ENCODE data around the gene SLC12A5.
"Not testable (repeated sequence)": the region's sequence is repeated elsewhere in the genome, so short reads cannot be mapped to it uniquely, and the experiment has no call there.

The SLC12A5 gene

GRCh38 chr20:46028772-46029371 is at the start of gene SLC12A5:
Gene SLC12A5, plus strand, starts transcription at chr20:46029215. Its CDS starts 130 bp downstream, at chr20:46029345.
- no peak for DNase-seq (ENCODE audit: low spot score)

DNA sequence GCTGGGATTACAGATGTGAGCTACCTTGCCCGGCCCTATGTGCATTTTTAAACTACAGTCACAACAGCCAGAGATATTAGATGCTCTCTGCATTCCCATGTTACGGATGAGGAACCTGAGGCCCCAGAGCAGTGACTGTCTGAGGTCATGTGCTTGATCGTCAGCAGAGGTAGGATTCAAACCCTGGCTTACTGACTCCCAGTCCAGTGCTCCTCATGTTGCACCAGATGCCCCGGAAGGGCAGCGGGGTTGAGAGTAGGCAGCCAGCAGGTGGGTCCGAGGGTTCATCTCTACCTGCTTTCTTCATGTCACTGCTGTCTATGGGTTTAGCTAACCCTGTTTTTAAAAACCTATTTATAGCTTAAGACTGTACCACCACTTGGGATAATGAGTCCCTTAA is 47.8 kb upstream of the SLC12A5 start:
- no peak for DNase-seq (ENCODE audit: low spot score)

- no peak for DNase-seq (ENCODE audit: low spot score)
Measured at GRCh38 chr20:45983279-45983743, 45.7 kb upstream of the SLC12A5 start.

DNA sequence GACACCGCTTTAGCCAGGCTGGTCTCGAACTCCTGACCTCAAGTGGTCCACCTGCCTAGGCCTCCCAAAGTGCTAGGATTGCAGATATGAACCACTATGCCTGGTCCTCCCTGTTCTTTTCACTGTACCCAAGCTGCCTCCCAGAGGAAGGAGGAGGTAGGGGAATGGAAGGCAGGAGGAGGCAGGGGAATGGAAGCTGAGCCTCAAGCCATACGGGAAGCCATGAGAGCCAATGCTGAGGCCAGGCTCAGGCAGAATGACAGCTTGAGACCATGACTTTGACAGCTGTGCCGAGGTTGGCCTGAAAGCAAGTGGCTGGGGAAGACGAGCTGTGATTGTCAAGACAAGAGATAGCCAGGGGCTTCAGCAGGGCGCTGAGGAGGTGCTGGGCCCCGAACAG is 43.4 kb upstream of the SLC12A5 start:
- DNase-seq (ENCODE audit: low spot score), result no peak

DNA sequence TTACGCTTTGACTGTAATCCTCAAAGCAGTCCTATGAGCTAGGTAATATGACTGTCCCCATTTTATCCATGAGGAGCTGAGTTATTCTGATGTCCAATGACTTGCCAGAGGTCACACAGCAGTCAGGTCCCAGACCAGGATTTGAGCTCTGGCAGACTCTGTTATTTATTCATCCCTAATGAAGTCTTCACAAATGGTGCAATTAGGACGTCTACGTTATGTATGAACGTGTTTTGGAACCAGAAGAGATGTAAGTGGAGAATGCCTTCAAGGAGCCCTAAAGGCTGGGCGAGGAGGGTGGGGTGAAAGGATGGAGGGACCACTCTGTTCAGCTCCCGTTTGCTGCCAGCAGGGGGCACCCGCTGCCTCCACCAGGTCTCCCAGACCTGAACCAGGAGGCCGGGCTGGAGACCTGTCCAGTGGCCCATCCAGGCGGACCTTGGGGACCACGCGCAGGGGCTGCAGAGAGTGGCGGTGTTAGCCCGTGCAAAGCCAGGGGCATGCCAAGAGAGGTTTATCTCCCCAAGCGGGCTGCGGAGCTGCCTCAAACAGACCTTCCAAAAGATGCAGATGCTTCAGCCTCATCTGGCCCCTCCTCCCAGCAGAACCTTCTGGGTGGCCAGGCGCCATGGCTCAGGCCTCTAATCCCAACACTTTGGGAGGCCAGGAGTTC is 41.8 kb upstream of the SLC12A5 start:
- peak; percentile 87 for DNase-seq (ENCODE audit: low spot score)

DNA sequence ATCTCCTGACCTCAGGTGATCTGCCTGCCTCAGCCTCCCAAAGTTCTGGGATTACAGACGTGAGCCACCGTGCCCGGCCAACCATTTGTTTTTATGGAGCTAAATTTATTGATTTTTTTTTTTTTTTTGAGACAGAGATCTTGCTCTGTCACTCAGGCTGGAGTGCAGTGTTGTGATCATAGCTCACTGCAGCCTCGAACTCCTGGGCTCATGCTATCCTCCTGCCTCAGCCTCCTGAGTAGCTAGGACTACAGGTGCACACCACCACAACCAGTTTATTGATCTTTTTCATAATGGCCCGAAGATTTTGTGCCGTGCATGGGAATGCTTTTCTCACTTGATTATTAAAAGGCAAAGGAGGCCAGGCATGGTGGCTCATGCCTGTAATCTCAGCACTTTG is 40.2 kb upstream of the SLC12A5 start:
- DNase-seq (ENCODE audit: low spot score), result not testable (repeated sequence)

GRCh38 chr20:45991616-45992015 is 37.4 kb upstream of the SLC12A5 start:
- DNase-seq (ENCODE audit: low spot score), result no peak

DNA sequence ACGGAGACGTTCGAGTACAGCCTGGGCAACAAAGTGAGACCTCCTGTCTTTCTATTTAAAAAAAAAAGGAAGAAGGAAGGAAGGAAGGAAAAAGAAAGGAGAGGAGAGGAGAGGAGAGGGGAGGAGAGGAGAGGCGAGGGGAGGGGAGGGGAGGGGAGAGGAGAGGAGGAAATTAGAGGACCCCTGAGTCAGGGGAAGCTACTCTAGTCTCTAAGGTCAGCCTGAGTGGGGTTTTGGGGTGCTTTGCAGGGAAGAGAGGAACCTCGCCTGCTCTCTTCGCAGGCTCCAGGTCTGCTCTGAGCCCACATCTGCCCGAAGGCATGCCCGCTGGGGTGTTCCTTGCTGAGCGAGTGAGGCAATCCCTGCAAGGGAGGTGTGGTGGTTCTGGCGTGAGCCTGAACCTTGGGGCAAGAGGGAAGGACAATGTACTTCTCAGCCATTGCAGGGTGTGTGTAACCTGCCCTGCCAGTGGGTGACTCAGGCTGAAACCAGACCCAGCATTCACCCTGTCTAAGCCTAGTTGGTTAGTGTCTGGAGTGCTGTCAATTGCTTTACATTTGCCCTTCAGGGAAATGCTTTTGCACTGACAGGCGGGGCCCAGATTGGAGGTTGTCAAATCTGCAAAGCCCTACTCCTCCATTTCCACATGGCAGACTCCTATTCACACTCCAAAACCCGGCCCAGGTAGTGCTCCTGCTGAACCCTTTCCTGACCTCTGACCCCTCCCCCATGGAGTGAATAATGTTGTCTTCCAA is 35.6 kb upstream of the SLC12A5 start:
- DNase-seq (ENCODE audit: low spot score), result no peak

DNA sequence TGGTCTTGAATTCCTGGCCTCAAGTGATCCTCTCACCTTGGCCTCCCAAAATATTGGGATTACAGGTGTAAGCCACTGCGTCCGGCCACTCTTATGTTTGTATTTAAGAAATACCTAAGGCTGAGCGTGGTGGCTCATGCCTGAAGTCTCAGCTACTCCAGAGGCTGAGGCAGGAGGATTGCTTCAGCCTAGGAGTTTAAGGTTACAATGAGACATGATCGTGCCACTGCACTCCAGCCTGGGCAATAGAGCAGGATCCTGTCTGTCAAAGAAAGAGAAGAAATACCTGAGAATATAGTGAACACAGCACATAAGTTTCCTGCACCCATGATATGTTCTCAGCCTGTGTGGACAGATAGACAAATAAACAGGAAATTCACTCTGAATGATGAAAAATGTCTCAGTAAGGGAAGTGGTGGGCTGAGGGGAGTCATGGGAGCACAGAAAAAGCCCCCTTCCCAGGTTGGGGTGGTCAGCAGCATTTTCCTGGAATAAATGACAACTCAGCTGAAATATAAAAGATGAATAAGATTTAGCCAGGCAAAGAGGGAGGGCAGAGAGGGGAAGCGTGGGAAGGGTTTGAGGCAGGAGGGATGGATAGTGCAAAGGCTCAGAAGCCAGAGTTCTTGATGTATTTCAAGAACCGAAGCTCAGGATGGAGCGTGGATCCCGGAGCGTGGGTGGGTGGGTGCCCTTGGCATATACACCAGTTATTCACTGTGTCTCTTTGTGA is 34.1 kb upstream of the SLC12A5 start:
- DNase-seq (ENCODE audit: low spot score), result no peak

DNA sequence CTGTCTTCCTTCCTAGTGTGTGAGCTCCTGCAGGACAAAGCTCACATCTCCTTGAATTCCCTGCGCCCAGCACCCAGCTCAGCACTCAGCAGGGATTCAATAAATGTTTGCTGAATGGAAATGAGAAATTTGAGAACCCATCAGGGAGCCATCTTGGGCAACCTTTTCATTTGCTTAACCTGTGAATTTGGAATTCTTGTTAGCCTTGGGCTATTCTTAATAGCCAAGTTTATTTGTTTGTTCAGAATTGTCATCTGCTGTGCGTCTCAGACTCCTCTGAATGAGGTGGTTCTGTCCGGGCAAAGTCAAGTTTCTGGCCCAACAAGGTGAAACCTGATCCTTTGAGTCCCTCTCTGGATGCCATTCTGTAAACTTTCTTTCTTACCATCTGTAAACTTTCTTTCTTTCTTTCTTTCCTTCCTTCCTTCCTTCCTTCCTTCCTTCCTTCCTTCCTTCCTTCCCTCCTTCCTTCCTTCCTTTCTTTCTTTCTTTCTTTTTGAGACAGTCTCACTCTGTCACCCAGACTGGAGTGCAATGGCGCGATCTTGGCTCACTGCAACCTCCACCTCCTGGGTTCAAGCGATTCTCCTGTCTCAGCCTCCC is 33.4 kb upstream of the SLC12A5 start:
- DNase-seq (ENCODE audit: low spot score), result not testable (repeated sequence)

DNA sequence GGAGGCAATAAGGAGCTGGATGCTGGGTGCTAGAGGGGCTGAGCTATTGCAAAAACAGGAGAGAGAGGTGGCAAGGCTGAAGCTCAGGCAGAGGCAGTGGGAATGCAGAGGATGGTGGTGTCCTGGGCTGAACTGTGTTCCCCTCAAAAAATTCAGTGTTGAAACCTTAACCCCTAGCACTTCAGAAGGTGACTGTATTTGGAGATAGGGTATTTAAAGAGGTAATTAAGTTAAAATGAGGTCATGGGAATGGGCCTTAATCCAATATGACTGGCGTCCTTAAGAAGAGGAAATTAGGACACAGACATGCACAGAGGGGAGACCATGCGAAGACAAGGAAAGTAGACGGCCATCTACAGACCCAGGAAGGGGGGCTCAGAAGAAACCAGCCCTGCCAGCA is 31.8 kb upstream of the SLC12A5 start:
- DNase-seq (ENCODE audit: low spot score), result no peak

DNA sequence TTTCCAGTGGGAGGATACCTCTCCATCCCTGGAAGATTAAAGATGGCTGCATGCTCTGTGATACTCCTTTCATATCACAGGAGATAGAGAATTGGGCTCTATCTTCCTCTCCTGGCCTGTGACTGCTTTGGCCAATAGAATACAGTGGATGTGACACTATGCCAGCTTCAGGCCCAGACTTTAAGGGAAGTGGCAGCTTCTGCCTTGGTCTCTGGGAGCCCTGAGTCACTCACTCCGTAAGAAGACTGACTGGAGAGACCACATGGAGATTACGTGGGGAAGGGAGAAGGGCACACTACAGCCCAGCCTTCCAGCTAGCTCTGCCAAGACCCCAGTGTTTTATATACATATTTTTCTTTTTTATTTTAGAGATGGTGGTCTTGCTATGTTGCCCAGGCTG is 30.7 kb upstream of the SLC12A5 start:
- no peak for DNase-seq (ENCODE audit: low spot score)

- DNase-seq (ENCODE audit: low spot score), result no peak
Measured at GRCh38 chr20:45998761-45999160, 30.3 kb upstream of the SLC12A5 start.

- no peak for DNase-seq (ENCODE audit: low spot score)
Measured at GRCh38 chr20:45999557-46000261, 29.3 kb upstream of the SLC12A5 start.

GRCh38 chr20:46000262-46000996 is 28.6 kb upstream of the SLC12A5 start:
- DNase-seq (ENCODE audit: low spot score), result no peak

DNA sequence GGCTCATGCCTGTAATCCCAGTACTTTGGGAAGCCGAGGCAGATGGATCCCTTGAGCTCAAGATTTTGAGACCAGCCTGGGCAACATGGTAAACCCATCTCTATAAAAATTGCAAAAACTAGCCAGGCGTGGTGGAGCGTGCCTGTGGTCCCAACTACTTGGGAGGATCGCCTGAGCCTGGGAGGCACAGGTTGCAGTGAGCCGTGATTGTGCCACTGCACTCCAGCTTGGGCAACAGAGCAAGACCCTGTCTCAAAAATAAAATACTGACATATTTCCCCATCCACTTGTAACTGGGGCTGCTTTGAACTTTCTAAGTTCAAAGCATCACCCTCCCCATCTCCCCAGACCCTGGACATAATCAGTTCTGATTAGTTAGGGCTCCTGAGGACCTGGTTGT is 27.5 kb upstream of the SLC12A5 start:
- no peak for DNase-seq (ENCODE audit: low spot score)

DNA sequence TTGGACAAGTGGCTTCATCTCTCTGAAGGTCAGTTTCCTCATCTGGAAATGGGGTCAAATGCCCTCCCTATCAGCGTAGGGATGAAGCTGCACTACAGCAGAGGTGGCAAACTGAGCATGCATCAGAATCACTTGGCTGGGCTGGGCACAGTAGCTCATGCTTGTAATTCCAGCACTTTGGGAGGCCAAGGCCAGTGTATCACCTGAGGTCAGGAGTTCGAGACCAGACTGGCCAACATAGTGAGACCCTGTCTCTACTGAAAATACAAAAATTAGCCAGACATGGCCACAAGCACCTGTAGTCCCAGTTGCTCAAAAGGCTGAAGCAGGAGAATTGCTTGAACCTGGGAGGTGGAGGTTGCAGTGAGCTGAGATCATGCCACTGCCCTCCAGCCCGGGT is 27.0 kb upstream of the SLC12A5 start:
- no peak for DNase-seq (ENCODE audit: low spot score)

- DNase-seq (ENCODE audit: low spot score), result no peak
Measured at GRCh38 chr20:46004187-46004586, 24.8 kb upstream of the SLC12A5 start.

- no peak for DNase-seq (ENCODE audit: low spot score)
Measured at GRCh38 chr20:46004889-46005473, 24.0 kb upstream of the SLC12A5 start.

- DNase-seq (ENCODE audit: low spot score), result no peak
Measured at GRCh38 chr20:46006022-46006705, 22.9 kb upstream of the SLC12A5 start.
